HEK293 (cell line): ENCODE data around the gene RGS11.

ENCODE experiments used
- CTCF ChIA-PET: fragments of 350-600 bp; formaldehyde crosslinking; extraction: SDS; loops from one replicate; lab custom pipeline; 2021; ENCODE audit warnings: antibody characterized with exemption; lab: Yijun Ruan, JAX
- POLR2A ChIA-PET: fragments of 300-600 bp; formaldehyde crosslinking; extraction: SDS; loops from one replicate; lab custom pipeline; 2020; ENCODE audit warnings: antibody characterized with exemption, inconsistent platforms; lab: Yijun Ruan, JAX
- H3K27ac ChIP-seq: fragments of 200-500 bp; sonication (Bioruptor generic); 2 replicates; pipeline ENCODE4 v1.5.1; 2014; ENCODE audit warnings: low read depth, low read length, control low read depth, inconsistent platforms; ENCODE audit errors: extremely low read depth
- H3K36me3 ChIP-seq, 2 experiments: fragments of 200-500 bp in 1 of 2; sonication (Bioruptor generic) in 1 of 2; 1 replicate in 1 of 2; 2 replicates in 1 of 2; pipeline ENCODE4 v1.5.1; 2014 to 2017; ENCODE audit warnings: inconsistent platforms in 2 of 2, low read length in 2 of 2; ENCODE audit not compliant: control insufficient read depth in 2 of 2, insufficient read depth in 1 of 2
- H3K4me1 ChIP-seq: fragments of 200-500 bp; sonication (Bioruptor generic); 2 replicates; pipeline ENCODE4 v1.5.1; 2014; ENCODE audit warnings: mild to moderate bottlenecking, low read length, inconsistent platforms; ENCODE audit not compliant: control insufficient read depth, insufficient read depth
- H3K4me3 ChIP-seq: 2 replicates; pipeline ENCODE4 v1.5.1; 2011; ENCODE audit warnings: low read depth, mild to moderate bottlenecking, control low read depth, low read length, moderate library complexity
- H3K9me3 ChIP-seq: fragments of 200-500 bp; sonication (Bioruptor generic); 2 replicates; pipeline ENCODE4 v1.5.1; 2014; ENCODE audit warnings: low read depth, low read length, inconsistent platforms; ENCODE audit not compliant: control insufficient read depth, insufficient read depth
- SP3 ChIP-seq: fragments of 450-650 bp; formaldehyde crosslinking; IDR thresholded peaks from 2 replicates; pipeline ENCODE4 v1.5.1; 2016; ENCODE audit warnings: missing biosample characterization, missing genetic modification characterization
- ZBTB8A ChIP-seq: fragments of 450-650 bp; formaldehyde crosslinking; IDR thresholded peaks from 2 replicates; pipeline ENCODE4 v1.5.1; 2016; ENCODE audit warnings: missing biosample characterization, missing genetic modification characterization
- ZFP3 ChIP-seq: fragments of 450-650 bp; formaldehyde crosslinking; IDR thresholded peaks from 2 replicates; pipeline ENCODE4 v1.5.1; 2016; ENCODE audit warnings: low read depth, missing biosample characterization, missing genetic modification characterization
- ZNF140 ChIP-seq: fragments of 450-650 bp; formaldehyde crosslinking; IDR thresholded peaks from 2 replicates; pipeline ENCODE4 v1.5.1; 2016; ENCODE audit warnings: missing biosample characterization, missing genetic modification characterization
- ZNF174 ChIP-seq: fragments of 450-650 bp; formaldehyde crosslinking; IDR thresholded peaks from 2 replicates; pipeline ENCODE4 v1.5.0; 2017; ENCODE audit warnings: missing biosample characterization, mild to moderate bottlenecking, missing genetic modification characterization
- ZNF19 ChIP-seq: fragments of 450-650 bp; formaldehyde crosslinking; IDR thresholded peaks from 2 replicates; pipeline ENCODE4; 2016; ENCODE audit warnings: missing biosample characterization, missing genetic modification characterization, low read depth
- ZNF473 ChIP-seq: fragments of 450-650 bp; formaldehyde crosslinking; IDR thresholded peaks from 2 replicates; pipeline ENCODE4 v1.5.1; 2017; ENCODE audit warnings: missing biosample characterization, missing genetic modification characterization
- ZNF549 ChIP-seq: fragments of 450-650 bp; IDR thresholded peaks from 2 replicates; pipeline ENCODE4 v1.5.1; 2018; ENCODE audit warnings: missing biosample characterization, missing genetic modification characterization, mild to moderate bottlenecking, inconsistent platforms, moderate library complexity
- ZNF561 ChIP-seq: fragments of 450-650 bp; IDR thresholded peaks from 2 replicates; pipeline ENCODE4 v1.5.1; 2018; ENCODE audit warnings: missing biosample characterization, missing genetic modification characterization, borderline replicate concordance
- ZNF654 ChIP-seq: fragments of 450-650 bp; formaldehyde crosslinking; IDR thresholded peaks from 2 replicates; pipeline ENCODE4 v1.5.1; 2016; ENCODE audit warnings: low read depth, missing biosample characterization, missing genetic modification characterization
- ZNF843 ChIP-seq: fragments of 450-650 bp; formaldehyde crosslinking; IDR thresholded peaks from 2 replicates; pipeline ENCODE4 v1.5.1; 2016; ENCODE audit warnings: missing biosample characterization, missing genetic modification characterization
- TF ChIP-seq, protein P1 (sequence below): fragments of 450-650 bp; formaldehyde crosslinking; IDR thresholded peaks from 2 replicates; pipeline ENCODE4 v1.5.1; 2016; ENCODE audit warnings: missing biosample characterization, missing genetic modification characterization, low read depth
- TF ChIP-seq, protein P2 (sequence below): fragments of 450-650 bp; formaldehyde crosslinking; IDR thresholded peaks from 2 replicates; pipeline ENCODE4 v1.5.1; 2016; ENCODE audit warnings: missing biosample characterization, missing genetic modification characterization
- TF ChIP-seq, protein P3 (sequence below): fragments of 450-650 bp; formaldehyde crosslinking; IDR thresholded peaks from 2 replicates; pipeline ENCODE4 v1.5.1; 2016; ENCODE audit warnings: missing biosample characterization, missing genetic modification characterization, borderline replicate concordance
- TF ChIP-seq, protein P4 (sequence below): fragments of 450-650 bp; formaldehyde crosslinking; IDR thresholded peaks from 2 replicates; pipeline ENCODE4 v1.5.1; 2016; ENCODE audit warnings: missing biosample characterization, missing genetic modification characterization

The RGS11 gene

DNA sequence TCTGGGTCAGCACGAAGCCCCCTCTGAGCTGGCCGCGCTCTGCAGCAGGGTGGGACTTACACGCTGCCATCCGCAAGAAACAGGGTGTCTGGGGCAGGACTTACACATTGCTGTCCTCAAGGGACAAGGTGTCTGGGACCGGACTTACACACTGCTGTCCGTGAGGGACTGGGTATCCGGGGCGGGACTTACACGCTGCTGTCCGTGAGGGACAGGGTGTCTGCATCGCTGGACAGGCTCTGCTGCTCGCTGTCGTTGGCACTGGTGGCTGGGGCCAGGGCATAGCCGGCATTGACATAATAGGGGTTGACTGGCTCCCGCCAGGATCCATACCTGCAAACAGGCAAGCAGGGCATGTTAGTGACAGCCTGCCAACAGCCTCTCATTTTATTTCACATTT is 38.6 kb upstream of the RGS11 start:
- Histone ChIP-seq H3K9me3 (no peaks in the 10 kb centered on the region), H3K4me1 (no peaks in the 10 kb centered on the region), H3K4me3 (no peak overlapping the region), H3K36me3 (peaks cover 0 to 62% of the 10 kb centered on the region in 2 experiments; a peak in 2 of 3 replicates)
- POLR2A ChIA-PET: interaction anchor here (0.5 kb wide), 1 partner anchor 39 kb away, joined by 3 read pairs; no protein-coding TSS in a partner anchor
- CTCF ChIA-PET: interaction anchor here (0.7 kb wide), 1 partner anchor 221 kb away, joined by 3 read pairs; no protein-coding TSS in a partner anchor
- TF ChIP-seq ZBTB8A (tag by site-specific recombination) (no peak), ZNF473 (tag by site-specific recombination) (no peak), ZFP3 (no peak), ZNF843 (tag by site-specific recombination) (no peak), ZNF174 (tag by site-specific recombination) (no peak), ZNF561 (tag by site-specific recombination) (no peak), ZNF19 (tag by site-specific recombination) (no peak), ZNF549 (no peak), ZNF140 (tag by site-specific recombination) (no peak), ZNF654 (no peak), SP3 (no peak)
- TF ChIP-seq, protein P1, sequence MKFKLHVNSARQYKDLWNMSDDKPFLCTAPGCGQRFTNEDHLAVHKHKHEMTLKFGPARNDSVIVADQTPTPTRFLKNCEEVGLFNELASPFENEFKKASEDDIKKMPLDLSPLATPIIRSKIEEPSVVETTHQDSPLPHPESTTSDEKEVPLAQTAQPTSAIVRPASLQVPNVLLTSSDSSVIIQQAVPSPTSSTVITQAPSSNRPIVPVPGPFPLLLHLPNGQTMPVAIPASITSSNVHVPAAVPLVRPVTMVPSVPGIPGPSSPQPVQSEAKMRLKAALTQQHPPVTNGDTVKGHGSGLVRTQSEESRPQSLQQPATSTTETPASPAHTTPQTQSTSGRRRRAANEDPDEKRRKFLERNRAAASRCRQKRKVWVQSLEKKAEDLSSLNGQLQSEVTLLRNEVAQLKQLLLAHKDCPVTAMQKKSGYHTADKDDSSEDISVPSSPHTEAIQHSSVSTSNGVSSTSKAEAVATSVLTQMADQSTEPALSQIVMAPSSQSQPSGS: no peak
- TF ChIP-seq, protein P2, sequence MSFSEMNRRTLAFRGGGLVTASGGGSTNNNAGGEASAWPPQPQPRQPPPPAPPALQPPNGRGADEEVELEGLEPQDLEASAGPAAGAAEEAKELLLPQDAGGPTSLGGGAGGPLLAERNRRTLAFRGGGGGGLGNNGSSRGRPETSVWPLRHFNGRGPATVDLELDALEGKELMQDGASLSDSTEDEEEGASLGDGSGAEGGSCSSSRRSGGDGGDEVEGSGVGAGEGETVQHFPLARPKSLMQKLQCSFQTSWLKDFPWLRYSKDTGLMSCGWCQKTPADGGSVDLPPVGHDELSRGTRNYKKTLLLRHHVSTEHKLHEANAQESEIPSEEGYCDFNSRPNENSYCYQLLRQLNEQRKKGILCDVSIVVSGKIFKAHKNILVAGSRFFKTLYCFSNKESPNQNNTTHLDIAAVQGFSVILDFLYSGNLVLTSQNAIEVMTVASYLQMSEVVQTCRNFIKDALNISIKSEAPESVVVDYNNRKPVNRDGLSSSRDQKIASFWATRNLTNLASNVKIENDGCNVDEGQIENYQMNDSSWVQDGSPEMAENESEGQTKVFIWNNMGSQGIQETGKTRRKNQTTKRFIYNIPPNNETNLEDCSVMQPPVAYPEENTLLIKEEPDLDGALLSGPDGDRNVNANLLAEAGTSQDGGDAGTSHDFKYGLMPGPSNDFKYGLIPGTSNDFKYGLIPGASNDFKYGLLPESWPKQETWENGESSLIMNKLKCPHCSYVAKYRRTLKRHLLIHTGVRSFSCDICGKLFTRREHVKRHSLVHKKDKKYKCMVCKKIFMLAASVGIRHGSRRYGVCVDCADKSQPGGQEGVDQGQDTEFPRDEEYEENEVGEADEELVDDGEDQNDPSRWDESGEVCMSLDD (tag by site-specific recombination): no peak
- TF ChIP-seq, protein P3, sequence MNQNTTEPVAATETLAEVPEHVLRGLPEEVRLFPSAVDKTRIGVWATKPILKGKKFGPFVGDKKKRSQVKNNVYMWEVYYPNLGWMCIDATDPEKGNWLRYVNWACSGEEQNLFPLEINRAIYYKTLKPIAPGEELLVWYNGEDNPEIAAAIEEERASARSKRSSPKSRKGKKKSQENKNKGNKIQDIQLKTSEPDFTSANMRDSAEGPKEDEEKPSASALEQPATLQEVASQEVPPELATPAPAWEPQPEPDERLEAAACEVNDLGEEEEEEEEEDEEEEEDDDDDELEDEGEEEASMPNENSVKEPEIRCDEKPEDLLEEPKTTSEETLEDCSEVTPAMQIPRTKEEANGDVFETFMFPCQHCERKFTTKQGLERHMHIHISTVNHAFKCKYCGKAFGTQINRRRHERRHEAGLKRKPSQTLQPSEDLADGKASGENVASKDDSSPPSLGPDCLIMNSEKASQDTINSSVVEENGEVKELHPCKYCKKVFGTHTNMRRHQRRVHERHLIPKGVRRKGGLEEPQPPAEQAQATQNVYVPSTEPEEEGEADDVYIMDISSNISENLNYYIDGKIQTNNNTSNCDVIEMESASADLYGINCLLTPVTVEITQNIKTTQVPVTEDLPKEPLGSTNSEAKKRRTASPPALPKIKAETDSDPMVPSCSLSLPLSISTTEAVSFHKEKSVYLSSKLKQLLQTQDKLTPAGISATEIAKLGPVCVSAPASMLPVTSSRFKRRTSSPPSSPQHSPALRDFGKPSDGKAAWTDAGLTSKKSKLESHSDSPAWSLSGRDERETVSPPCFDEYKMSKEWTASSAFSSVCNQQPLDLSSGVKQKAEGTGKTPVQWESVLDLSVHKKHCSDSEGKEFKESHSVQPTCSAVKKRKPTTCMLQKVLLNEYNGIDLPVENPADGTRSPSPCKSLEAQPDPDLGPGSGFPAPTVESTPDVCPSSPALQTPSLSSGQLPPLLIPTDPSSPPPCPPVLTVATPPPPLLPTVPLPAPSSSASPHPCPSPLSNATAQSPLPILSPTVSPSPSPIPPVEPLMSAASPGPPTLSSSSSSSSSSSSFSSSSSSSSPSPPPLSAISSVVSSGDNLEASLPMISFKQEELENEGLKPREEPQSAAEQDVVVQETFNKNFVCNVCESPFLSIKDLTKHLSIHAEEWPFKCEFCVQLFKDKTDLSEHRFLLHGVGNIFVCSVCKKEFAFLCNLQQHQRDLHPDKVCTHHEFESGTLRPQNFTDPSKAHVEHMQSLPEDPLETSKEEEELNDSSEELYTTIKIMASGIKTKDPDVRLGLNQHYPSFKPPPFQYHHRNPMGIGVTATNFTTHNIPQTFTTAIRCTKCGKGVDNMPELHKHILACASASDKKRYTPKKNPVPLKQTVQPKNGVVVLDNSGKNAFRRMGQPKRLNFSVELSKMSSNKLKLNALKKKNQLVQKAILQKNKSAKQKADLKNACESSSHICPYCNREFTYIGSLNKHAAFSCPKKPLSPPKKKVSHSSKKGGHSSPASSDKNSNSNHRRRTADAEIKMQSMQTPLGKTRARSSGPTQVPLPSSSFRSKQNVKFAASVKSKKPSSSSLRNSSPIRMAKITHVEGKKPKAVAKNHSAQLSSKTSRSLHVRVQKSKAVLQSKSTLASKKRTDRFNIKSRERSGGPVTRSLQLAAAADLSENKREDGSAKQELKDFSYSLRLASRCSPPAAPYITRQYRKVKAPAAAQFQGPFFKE (tag by site-specific recombination): no peak
- TF ChIP-seq, protein P4, sequence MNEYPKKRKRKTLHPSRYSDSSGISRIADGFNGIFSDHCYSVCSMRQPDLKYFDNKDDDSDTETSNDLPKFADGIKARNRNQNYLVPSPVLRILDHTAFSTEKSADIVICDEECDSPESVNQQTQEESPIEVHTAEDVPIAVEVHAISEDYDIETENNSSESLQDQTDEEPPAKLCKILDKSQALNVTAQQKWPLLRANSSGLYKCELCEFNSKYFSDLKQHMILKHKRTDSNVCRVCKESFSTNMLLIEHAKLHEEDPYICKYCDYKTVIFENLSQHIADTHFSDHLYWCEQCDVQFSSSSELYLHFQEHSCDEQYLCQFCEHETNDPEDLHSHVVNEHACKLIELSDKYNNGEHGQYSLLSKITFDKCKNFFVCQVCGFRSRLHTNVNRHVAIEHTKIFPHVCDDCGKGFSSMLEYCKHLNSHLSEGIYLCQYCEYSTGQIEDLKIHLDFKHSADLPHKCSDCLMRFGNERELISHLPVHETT (tag by site-specific recombination): no peak
- TF ChIP-seq, all 188 proteins: peak for 0
- no peak overlapping the region for H3K27ac ChIP-seq
